ENCODE results near the gene ZYG11A.

The ZYG11A gene

DNA sequence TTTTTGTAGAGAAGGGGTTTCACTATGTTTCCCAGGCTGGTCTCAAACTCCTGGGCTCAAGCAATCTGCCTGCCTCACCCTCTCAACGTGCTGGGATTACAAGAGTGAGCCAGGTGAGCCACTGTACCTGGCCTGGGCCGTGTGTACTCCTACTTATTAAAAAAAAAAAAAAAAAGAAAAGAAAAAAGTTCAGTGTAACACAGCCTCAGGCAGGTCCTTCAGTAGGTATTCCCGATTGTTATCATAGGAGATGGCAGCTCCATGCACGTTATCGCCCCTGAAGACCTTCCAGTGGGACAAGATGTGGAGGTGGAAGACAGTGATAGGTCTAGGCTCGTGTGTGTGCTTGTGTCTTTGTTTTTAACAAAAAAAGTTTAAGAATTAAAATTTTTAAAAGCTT, 75.6 kb downstream of the ZYG11A start:
- DNase-seq (ENCODE audit: low spot score) = no peak

- no peak for DNase-seq (ENCODE audit: low spot score)
These were observed 76.6 kb downstream of the ZYG11A start for GRCh38 chr1:52919051-52919722.

- DNase-seq (ENCODE audit: low spot score) = no peak
These were observed 77.3 kb downstream of the ZYG11A start for GRCh38 chr1:52919723-52920483.

DNA sequence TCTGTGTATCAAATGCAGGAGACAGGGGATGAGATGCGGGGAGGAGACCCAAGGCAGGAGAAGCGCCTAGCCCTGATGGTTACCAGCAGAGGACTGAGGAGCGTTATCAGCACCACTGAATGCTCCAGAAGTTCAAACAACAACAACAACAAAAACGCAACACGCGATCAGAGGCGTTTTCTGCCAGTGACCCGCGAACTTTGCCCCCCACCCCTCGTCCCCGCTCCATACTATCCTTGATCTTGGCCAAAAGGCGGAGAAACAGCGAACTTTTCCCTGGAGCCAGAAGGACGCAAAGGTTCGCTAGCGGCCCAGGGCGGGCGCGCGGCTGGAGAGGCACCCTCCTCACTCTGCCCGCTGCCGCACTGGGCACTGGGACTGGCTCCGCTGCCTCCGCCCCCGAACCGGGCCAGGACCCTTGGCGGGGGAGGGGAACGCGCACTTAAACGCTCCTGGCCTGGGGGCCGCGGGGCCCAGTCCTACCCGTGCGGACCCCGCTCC, 78.3 kb downstream of the ZYG11A start:
- DNase-seq (ENCODE audit: low spot score) = no peak

DNA sequence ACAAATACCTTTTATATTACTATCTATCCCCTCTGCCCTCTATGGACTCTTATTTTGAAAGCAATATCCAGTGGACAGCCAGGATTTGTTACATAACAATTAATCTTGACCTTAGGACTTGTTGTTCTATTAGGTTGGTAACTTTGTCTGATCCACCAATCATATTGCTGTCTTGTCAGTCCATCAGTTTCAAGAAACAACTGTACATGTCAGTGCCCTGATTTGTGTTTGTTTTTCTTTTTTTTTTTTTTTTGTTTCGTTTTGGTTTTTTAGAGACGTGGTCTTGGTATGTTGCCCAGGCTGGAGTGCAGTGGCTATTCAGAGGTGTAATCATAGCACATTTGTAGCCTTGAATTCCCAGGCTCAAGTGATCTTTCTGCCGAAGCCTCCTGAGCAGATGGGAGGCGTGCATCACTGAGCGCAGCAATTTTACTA, 83.0 kb downstream of the ZYG11A start:
- DNase-seq (ENCODE audit: low spot score) = no peak

GRCh38 chr1:52926864-52927211, 84.3 kb downstream of the ZYG11A start:
- no peak for DNase-seq (ENCODE audit: low spot score)

DNA sequence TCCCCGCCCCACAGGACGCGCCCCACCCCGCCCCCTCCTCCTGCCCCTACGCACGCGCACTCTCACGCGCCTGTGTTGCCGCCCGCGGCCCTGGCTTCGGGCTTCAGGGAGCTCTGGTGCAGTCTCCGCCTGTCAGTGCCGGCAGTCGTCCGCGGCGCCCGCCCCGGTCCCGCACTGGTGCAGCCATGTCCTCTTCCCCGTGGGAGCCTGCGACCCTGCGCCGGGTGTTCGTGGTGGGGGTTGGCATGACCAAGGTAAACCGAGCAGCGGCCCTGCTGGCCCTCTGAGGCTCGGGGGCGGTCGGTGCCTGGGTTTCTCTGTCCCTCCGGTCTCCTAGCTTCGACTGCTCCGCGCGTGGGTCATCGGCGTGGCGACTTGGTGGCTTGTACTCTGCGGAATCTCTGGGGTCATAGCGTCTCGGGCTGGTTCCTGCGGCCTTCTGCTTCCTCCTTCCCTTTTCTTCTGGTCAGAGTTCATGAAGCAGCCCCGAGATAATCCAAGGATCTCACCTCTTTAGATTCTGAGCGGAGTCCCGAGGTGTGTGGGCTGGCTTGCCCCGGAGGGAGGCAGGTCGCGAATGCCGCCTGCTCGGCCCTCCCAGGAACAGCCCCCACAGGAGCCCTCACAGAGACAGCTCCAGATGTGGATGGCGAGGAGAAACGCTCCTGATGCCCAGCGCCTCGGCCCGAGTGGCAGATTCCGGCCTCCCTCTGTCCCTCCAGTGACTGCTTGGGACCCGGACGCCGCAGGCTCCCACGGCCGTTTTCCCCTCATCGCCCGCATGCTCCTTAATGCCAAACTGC, 84.9 kb downstream of the ZYG11A start, which contains the start of gene SCP2:
Gene SCP2 (plus strand): TSS at position 65 of the 803 bp plus-strand sequence. CDS start 121 bp downstream, at position 186.
- DNase-seq (ENCODE audit: low spot score) = peak; percentile 40

- no peak for DNase-seq (ENCODE audit: low spot score)
These were observed 85.5 kb downstream of the ZYG11A start for GRCh38 chr1:52928015-52928404.

DNA sequence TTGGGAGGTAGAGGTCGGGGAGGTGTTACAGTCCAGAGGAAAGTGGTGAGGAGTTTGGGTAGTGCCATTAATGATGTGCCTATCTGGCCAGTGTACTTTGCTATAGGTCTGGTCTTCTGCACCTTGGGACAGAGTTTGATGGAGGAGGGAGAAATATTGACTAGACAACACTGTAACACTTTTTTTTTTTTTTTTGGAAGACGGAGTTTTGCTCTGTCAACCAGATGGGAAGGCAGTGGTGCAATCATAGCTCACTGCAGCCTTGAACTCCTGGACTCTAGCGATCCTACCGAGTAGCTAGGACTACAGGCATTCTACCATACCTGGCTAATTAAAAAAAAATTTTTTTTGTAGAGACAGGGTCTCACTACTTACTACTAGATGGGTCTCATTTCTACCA, 86.5 kb downstream of the ZYG11A start:
- no peak for DNase-seq (ENCODE audit: low spot score)

DNA sequence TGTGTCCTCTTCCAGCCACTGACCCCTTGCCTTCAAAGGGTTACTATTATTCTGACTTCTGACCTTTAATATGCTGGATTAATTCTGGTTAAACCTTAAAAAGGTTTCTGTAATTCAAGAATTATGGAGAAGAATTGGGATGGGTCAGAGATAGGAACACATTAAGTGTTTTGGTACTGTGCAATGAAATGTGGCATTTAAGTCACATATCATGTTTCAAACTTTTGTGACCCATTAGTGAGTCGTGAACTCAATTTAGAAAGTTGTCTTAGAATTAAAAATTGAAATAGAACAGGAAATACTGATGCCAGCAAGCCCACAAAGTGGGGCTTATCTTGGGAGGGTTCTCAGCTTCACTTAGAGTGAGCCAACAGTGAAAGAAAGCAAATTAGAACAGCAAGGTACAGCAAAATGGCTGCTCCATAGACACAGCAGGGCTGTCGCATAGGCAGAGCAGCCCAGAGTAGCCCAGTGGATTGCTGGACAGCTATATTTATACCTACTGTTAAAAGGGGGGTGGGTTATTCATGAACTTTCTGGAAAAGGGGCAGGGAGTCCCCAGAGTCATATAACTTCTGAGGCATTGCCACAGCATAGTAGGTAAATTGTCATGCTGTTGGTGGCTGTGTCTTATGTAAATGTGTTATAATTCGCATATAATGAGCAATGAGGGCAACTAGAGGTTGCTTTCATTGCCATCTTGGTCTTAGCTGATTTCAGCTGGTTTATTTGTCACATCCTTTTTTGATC, 95.0 kb downstream of the ZYG11A start:
- DNase-seq (ENCODE audit: low spot score) = no peak

- DNase-seq (ENCODE audit: low spot score) = no peak
These were observed 95.6 kb downstream of the ZYG11A start for GRCh38 chr1:52938183-52938451.

DNA sequence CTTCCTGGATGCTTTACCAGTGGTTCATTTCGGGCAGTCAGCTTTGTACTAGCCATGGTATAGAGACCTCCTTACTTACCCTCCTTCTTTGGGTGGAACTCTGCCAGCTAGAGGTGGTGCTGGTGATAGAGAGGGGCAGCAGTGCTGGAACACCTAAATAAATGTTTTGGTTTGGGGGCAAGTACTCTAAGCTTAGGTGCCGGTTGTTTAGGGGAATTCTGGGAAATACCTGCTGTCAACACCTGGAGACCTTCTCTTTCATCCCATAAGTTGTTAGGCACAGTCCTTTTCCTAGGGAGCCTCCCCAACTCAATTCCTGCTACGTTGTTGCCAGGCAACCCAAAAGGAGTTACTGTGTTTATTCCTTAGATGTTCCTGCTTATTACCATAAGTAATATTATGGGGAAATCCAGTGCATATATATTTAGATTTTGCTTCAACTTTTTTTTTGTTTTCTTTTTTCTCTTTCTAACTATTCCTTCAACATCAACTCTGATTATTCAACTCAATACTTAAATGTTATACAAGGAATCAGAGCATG, 101.4 kb downstream of the ZYG11A start:
- DNase-seq (ENCODE audit: low spot score) = no peak

DNA sequence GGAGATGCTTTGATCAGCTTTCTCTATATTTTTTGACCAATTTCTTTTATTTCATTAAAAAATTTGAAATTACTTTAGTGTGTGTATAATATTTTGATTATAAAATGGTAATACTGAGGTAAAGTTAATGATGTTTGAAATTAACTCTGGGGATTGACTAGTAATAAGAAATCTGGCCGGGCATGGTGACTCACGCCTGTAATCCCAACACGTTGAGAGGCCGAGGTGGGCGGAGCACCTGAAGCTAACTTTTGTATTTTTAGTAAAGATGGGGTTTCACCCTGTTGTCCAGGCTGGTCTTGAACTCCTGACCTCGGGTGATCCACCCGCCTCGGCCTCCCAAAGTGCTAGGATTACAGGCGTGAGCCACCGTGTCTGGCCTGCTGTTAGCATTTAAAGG, 102.0 kb downstream of the ZYG11A start:
- DNase-seq (ENCODE audit: low spot score) = no peak
